GM23248 (cell line): Measurements from ENCODE around the gene RPL37A. TPM values are rescaled to one million over a fixed set of nuclear protein-coding genes. Genes with fewer than 3 reads are reported as not detected.

Experiments
- DNase-seq: peaks from one replicate; pipeline ENCODE4 v3.0.0-alpha.2; 2015
- H2AFZ ChIP-seq: fragments of 200-600 bp; sonication (generic); 2 replicates; pipeline ENCODE4 v1.6.1; 2016; ENCODE audit warnings: antibody characterized with exemption
- H3F3A ChIP-seq: fragments of 200-600 bp; sonication (generic); 2 replicates; pipeline ENCODE4 v1.6.1; 2016; ENCODE audit warnings: mild to moderate bottlenecking, antibody characterized with exemption, mixed run types; ENCODE audit not compliant: insufficient read depth
- H3K27ac ChIP-seq: fragments of 200-600 bp; sonication (generic); 2 replicates; pipeline ENCODE4 v1.5.1; 2016; ENCODE audit warnings: mild to moderate bottlenecking
- H3K27me3 ChIP-seq: fragments of 200-600 bp; sonication (generic); replicated peaks from 2 replicates; pipeline ENCODE4 v1.6.1; 2016; ENCODE audit warnings: mild to moderate bottlenecking; ENCODE audit not compliant: insufficient read depth
- H3K36me3 ChIP-seq: fragments of 200-600 bp; sonication (generic); 2 replicates; pipeline ENCODE4 v1.6.1; 2016; ENCODE audit warnings: low read depth, mild to moderate bottlenecking
- H3K4me1 ChIP-seq: fragments of 200-600 bp; sonication (generic); 2 replicates; pipeline ENCODE4 v1.6.1; 2016; ENCODE audit warnings: mild to moderate bottlenecking; ENCODE audit not compliant: insufficient read depth
- H3K4me2 ChIP-seq: fragments of 200-600 bp; sonication (generic); one replicate; pipeline ENCODE4 v1.6.1; 2016; ENCODE audit warnings: mild to moderate bottlenecking; ENCODE audit not compliant: unreplicated experiment
- H3K4me3 ChIP-seq: fragments of 200-600 bp; sonication (generic); 2 replicates; pipeline ENCODE4 v1.5.1; 2016; ENCODE audit warnings: mild to moderate bottlenecking
- H3K79me2 ChIP-seq: fragments of 200-600 bp; sonication (generic); 2 replicates; pipeline ENCODE4 v1.6.1; 2016; ENCODE audit warnings: mild to moderate bottlenecking; ENCODE audit not compliant: insufficient read depth
- H3K9ac ChIP-seq: fragments of 200-600 bp; sonication (generic); 2 replicates; pipeline ENCODE4 v1.6.1; 2016; ENCODE audit warnings: mild to moderate bottlenecking
- H3K9me2 ChIP-seq: fragments of 200-600 bp; sonication (generic); 2 replicates; pipeline ENCODE4 v1.6.1; 2016; ENCODE audit warnings: mixed run types, mild to moderate bottlenecking, moderate library complexity; ENCODE audit not compliant: insufficient read depth
- H3K9me3 ChIP-seq: fragments of 200-600 bp; sonication (generic); one replicate; pipeline ENCODE4 v1.6.1; 2017; ENCODE audit warnings: low read depth
- H4K20me1 ChIP-seq: fragments of 200-600 bp; sonication (generic); 2 replicates; pipeline ENCODE4 v1.6.0; 2016; ENCODE audit not compliant: insufficient read depth
- EZH2 ChIP-seq: fragments of 200-600 bp; sonication (generic); IDR thresholded peaks from 2 replicates; pipeline ENCODE4 v1.6.1; 2018; ENCODE audit warnings: antibody characterized with exemption, mild to moderate bottlenecking; ENCODE audit not compliant: insufficient read depth, poor library complexity, severe bottlenecking
- EZH2phosphoT487 ChIP-seq: fragments of 200-600 bp; sonication (generic); IDR thresholded peaks from 2 replicates; pipeline ENCODE4 v1.6.1; 2018; ENCODE audit warnings: antibody characterized with exemption, moderate library complexity, mild to moderate bottlenecking, low read depth; ENCODE audit not compliant: insufficient read depth
- WGBS, 2 experiments: methylation state at CpG; one replicate each; pipeline ENCODE4 v1.1.6; 2015 to 2017; ENCODE audit warnings: low lambda C conversion rate in 2 of 2, low coverage in 1 of 2; ENCODE audit errors: missing lambda C conversion rate in 2 of 2; 5-methylcytosine and 5-hydroxymethylcytosine counted together
- in situ Hi-C: fragments of 300-500 bp; cut with MboI; formaldehyde crosslinking; loops from 2 replicates; pipeline ENCODE4 v1.15.0; 2020
- polyA plus RNA-seq: library from polyadenylated mRNA; unstranded; fragments of >200 nt; fragmentation: Nextera tagmentation; extraction: Ambion mirVana; gene quantifications from 2 replicates; pipeline ENCODE4 v1.2.1, GENCODE V29; 2016
- total RNA-seq: library from RNA; depleted of rRNA; stranded (reverse); fragments of >200 nt; shearing (Covaris generic); gene quantifications from 2 replicates; pipeline ENCODE4 v1.2.3, GENCODE V29; 2014

Gene RPL37A
- total and polyA plus RNA-seq, 2 experiments from 2014 or later: 979 to 1,708 TPM

DNA sequence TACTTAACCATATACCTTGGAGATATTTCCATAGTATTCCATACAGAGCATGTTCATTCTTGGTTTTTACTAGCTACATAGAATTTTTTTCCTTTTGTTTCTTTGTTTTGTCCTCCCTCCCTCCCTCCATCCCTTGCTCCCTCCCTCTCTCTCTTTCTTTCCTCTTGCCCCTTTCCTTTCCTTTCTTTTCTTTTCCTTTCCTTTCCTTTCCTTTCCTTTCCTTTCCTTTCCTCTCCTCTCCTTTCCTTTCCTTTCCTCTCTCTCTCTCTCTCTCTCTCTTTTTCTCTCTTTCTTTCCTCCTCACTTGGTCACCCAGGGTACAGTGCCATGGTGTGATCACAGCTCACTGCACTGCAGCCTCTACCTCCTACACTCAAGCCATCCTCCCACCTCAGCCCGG is 28.3 kb downstream of the RPL37A start:
- Histone ChIP-seq H3K36me3 (no peaks in the 10 kb centered on the region), H3K4me1 (no peaks in the 10 kb centered on the region), H3K9me3 (no peaks in the 10 kb centered on the region), H3K9ac (no peak overlapping the region), H4K20me1 (no peaks in the 10 kb centered on the region), H3K4me2 (no peak overlapping the region), H3K4me3 (no peak overlapping the region), H2AFZ (no peak overlapping the region), H3K27ac (no peak overlapping the region), H3K79me2 (no peaks in the 10 kb centered on the region), H3F3A (no peaks in the 10 kb centered on the region), H3K27me3 (no peaks in the 10 kb centered on the region), H3K9me2 (no peaks in the 10 kb centered on the region)
- 90 to 100% methylated on average over 1 of the region's 1 CpG for WGBS, 2 experiments
- no peak for DNase-seq
- TF ChIP-seq EZH2 (no peak), EZH2phosphoT487 (no peak)
- in situ Hi-C loops: no loop called here

DNA sequence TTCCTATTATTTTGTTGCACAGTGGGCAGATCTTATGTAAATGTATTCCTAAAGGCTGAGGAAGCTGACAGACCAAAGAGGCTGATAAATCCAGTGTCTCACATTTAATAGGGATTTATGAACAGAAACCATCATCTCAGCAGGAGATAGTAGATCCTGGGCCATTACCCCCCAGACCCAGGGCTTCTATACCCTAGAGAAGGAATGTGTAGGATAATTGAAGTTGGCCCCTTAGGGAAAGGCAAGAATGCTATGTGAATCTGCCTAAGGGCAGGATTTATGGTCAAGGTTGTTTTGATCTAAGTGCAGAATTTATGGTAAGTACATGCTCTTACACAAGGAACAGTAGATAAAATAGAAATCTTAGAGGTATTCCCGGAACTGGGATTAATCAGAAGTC is 29.0 kb downstream of the RPL37A start:
- 89 to 93% methylated on average over 1 of the region's 1 CpG for WGBS, 2 experiments

DNA sequence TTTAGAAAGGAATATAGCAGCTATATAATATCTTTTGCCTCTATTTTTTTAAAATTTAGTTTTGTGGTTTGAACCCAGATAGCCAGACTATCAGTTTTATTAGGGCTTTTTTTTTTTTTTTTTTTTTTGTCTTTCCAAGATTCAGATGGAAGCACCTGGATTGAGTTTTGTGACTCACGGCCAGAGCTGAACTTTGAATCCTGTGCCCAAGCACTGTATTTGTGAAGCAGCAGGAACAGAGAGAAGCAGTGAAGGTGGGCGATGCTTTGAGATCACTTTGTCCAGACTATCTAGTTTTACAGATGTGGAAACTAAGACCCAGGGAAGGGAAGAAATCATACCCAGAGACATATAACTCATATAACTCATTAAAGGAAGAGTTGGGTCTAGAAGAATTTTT is 33.9 kb downstream of the RPL37A start:
- Histone ChIP-seq H3K27me3 (no peaks in the 10 kb centered on the region), H4K20me1 (no peaks in the 10 kb centered on the region), H3K79me2 (no peaks in the 10 kb centered on the region), H2AFZ (no peak overlapping the region), H3K4me2 (no peak overlapping the region), H3K9me2 (no peaks in the 10 kb centered on the region), H3K9me3 (no peaks in the 10 kb centered on the region), H3K9ac (no peak overlapping the region), H3K4me1 (peaks cover 28% of the 10 kb centered on the region), H3K4me3 (no peak overlapping the region), H3K36me3 (no peaks in the 10 kb centered on the region), H3K27ac (no peak overlapping the region), H3F3A (peaks cover 35% of the 10 kb centered on the region)
- in situ Hi-C loops: no loop called here
- DNase-seq: no peak
- TF ChIP-seq EZH2phosphoT487 (no peak), EZH2 (no peak)
- WGBS, 2 experiments: 77 to 84% methylated on average over 2 of the region's 2 CpGs

More for the DNA sequence above, 29.0 kb downstream of the RPL37A start:
- Histone ChIP-seq H3K4me2 (no peak overlapping the region), H3K36me3 (no peaks in the 10 kb centered on the region), H3K79me2 (no peaks in the 10 kb centered on the region), H4K20me1 (no peaks in the 10 kb centered on the region), H2AFZ (no peak overlapping the region), H3K9ac (no peak overlapping the region), H3K9me3 (no peaks in the 10 kb centered on the region), H3K4me1 (no peaks in the 10 kb centered on the region), H3F3A (no peaks in the 10 kb centered on the region), H3K9me2 (no peaks in the 10 kb centered on the region), H3K4me3 (no peak overlapping the region), H3K27me3 (no peaks in the 10 kb centered on the region), H3K27ac (no peak overlapping the region)
- TF ChIP-seq EZH2phosphoT487: no peak
- in situ Hi-C loops: no loop called here
- DNase-seq: no peak

DNA sequence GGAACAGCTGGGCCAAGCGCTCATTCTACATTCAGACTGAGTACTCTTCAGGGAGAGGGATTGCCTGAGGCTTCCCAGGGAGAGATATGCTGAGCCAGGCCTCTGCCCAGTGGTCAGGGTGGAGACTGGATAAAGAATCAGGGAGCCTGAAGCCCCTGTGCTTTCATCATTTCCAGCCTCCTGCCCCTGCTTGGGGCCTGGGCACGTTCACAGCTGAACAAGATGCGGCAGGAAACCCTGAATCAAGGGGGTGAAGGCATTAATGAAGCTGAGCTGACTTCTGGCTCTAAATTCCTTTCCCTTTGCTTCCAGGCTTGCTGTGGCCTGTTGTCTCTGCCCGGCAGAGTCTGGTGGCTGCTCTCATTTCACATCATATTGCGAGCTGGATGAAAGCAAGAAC is 35.0 kb downstream of the RPL37A start:
- no peak overlapping the region for H3K4me3 ChIP-seq
- peaks cover 28% of the 10 kb centered on the region for H3K4me1 ChIP-seq
- no peak for TF ChIP-seq EZH2
- TF ChIP-seq EZH2phosphoT487: no peak
- H3K27me3 ChIP-seq: no peaks in the 10 kb centered on the region
- no peak overlapping the region for H3K9ac ChIP-seq
- H3K36me3 ChIP-seq: no peaks in the 10 kb centered on the region
- H3K79me2 ChIP-seq: no peaks in the 10 kb centered on the region
- no peaks in the 10 kb centered on the region for H3K9me2 ChIP-seq
- no peak overlapping the region for H3K4me2 ChIP-seq
- H4K20me1 ChIP-seq: no peaks in the 10 kb centered on the region
- no peak for DNase-seq
- 89 to 96% methylated on average over 5 of the region's 5 CpGs for WGBS, 2 experiments
- H3K27ac ChIP-seq: no peak overlapping the region
- in situ Hi-C loops: no loop called here
- peaks cover 35% of the 10 kb centered on the region for H3F3A ChIP-seq
- no peak overlapping the region for H2AFZ ChIP-seq
- H3K9me3 ChIP-seq: no peaks in the 10 kb centered on the region

DNA sequence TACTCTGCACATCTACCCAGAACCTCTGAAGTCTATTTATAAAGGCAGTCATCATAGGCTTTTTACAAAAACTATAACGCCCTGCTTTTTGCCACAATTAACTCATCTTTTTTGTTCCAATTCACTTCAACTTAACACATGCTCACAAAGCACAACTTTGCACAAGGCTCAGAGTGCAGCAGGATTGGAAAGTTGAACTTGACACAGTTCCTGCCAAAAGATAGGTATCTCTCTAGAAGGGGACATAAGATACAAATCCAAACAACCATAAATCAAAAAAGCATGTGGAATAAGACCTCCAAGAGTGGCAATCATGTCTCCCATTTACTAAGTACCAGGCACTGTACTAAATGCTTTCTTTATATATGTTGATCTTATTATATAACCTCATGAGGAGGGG is 36.2 kb downstream of the RPL37A start:
- no peak overlapping the region for H3K4me3 ChIP-seq
- no peak for DNase-seq
- peak overlapping the region; percentile 29; the same call in 1 of the 2 replicates for H2AFZ ChIP-seq
- TF ChIP-seq EZH2 (no peak), EZH2phosphoT487 (no peak)
- no peaks in the 10 kb centered on the region for H3K27me3 ChIP-seq
- peak overlapping the region; percentile 31 for H3K9ac ChIP-seq
- peaks cover 34% of the 10 kb centered on the region for H3K4me1 ChIP-seq
- H3K9me3 ChIP-seq: no peaks in the 10 kb centered on the region
- H4K20me1 ChIP-seq: no peaks in the 10 kb centered on the region
- no peaks in the 10 kb centered on the region for H3K36me3 ChIP-seq
- H3F3A ChIP-seq: peaks cover 41% of the 10 kb centered on the region
- peak overlapping the region; percentile 65 for H3K4me2 ChIP-seq
- WGBS, 2 experiments: 96 to 100% methylated on average over 1 of the region's 1 CpG
- peak overlapping the region; percentile 66 for H3K27ac ChIP-seq
- H3K79me2 ChIP-seq: no peaks in the 10 kb centered on the region
- H3K9me2 ChIP-seq: no peaks in the 10 kb centered on the region
- in situ Hi-C loops: no loop called here
